ENCODE data around the gene C20orf141.

DNA sequence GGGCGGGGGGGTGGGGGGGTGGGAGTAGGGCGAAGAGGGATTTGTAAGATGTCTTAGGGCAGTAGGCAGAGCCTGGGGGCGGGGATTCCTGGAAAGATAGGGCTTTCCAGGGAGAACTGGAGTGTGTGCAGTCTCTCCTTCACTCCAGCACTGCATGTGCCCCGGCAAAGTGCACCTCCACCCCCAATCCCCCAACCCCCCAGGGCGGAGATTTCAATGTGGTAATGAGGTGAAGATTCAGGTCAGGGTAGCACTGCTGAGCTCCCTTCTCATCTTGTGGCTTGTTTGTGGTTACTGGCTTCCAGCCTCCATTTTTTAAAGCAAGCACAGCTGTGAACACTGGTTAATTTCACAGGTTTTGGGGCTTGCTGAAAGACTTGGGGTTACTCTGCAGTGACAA, 7.3 kb downstream of the C20orf141 start:
- TF ChIP-seq, protein P1, sequence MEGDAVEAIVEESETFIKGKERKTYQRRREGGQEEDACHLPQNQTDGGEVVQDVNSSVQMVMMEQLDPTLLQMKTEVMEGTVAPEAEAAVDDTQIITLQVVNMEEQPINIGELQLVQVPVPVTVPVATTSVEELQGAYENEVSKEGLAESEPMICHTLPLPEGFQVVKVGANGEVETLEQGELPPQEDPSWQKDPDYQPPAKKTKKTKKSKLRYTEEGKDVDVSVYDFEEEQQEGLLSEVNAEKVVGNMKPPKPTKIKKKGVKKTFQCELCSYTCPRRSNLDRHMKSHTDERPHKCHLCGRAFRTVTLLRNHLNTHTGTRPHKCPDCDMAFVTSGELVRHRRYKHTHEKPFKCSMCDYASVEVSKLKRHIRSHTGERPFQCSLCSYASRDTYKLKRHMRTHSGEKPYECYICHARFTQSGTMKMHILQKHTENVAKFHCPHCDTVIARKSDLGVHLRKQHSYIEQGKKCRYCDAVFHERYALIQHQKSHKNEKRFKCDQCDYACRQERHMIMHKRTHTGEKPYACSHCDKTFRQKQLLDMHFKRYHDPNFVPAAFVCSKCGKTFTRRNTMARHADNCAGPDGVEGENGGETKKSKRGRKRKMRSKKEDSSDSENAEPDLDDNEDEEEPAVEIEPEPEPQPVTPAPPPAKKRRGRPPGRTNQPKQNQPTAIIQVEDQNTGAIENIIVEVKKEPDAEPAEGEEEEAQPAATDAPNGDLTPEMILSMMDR (IDR thresholded peaks at IDR 0.05; ENCODE audit: low read length), result no peak
- no peak for TF ChIP-seq EZH2 (IDR thresholded peaks at IDR 0.05; ENCODE audit: borderline replicate concordance, low read length)
